ENCODE data around the gene BEGAIN.

- no peak for TF ChIP-seq CTCF (IDR thresholded peaks at IDR 0.05)
- TF ChIP-seq POLR2A (IDR thresholded peaks at IDR 0.05), result no peak
- TF ChIP-seq EP300 (IDR thresholded peaks at IDR 0.05; ENCODE audit: low read depth), result no peak
These were observed 57.6 kb downstream of the BEGAIN start for GRCh38 chr14:100529561-100530031.
